Measurements from ENCODE around the gene DNAJA3. TPM values are rescaled to one million over a fixed set of nuclear protein-coding genes. Genes with fewer than 3 reads are reported as not detected.

The DNAJA3 gene
- total and polyA plus RNA-seq, 9 of the 15 experiments (the other 6 are each of a cell fraction or from before 2014, with no cell fraction given), result 8.1 to 105 (median 79.0) TPM

DNA sequence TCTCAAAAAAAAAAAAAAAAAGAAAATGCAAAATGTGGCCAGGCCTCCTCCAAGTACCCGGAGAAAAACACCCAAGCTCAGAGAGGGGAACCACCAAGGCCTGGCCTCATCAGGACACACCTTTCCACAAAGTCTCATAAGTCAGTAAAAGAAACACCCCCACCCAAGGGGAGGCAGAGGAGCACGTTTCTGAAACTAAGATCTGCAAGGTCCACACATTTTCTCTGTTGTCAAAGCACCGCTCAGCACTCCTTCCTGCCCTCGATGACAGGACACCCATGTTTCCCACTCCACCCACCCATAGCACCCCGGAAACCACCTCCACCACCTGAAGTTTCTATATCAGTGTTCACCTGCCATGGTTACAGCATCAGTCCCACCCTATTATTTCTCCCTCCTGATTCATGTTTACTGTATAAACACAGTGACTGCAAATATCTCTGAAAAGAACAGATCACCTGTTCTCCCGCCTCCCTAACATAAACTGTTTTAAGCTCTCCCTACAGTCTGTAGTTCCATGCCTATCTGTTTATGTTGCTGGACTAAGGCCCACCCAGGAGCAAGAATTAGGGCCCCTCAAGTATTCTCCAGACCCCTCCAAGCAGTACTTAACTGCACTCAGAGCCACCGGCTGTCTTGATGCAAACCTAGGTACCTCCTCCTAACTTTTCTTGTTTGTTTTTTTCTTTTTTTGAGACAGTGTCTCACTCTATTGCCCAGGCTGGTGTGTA is 11.3 kb upstream of the DNAJA3 start:
- intact Hi-C loops (cut with micrococcal nuclease) (loop anchor here (10.0 kb wide), 1 partner anchor 540 kb away; the partner anchor contains the start of gene SEC14L5), in situ Hi-C loops (cut with MboI) (no loop called here)
- FAIRE-seq, result no peak
- CTCF ChIA-PET (ENCODE audit: low intra/inter-chr PET ratio), result no interaction called here
- BruUV-seq (replicated peaks), result no TSS peak
- WGBS (ENCODE audit: insufficient coverage, low coverage, missing lambda C conversion rate), result 80% methylated on average over 6 of the region's 7 CpGs
- H3K4me2 ChIP-seq (ENCODE audit: insufficient read depth, low read length), result no peak overlapping the region
- H3K36me3 ChIP-seq (ENCODE audit: control insufficient read depth, insufficient read depth, low read length), result peaks cover 47% of the 10 kb centered on the region; the same call in 2 of the 3 replicates
- peak overlapping the region; percentile 89 to 92; a peak in 1 of 4 replicates for H3K9ac ChIP-seq (ENCODE audit: insufficient read depth in 1 of 2, low read depth in 2 of 2, low read length in 2 of 2)
- H3K9me3 ChIP-seq (replicated peaks; ENCODE audit: control insufficient read depth, insufficient read depth, low read depth, low read length), result no peaks in the 10 kb centered on the region
- H3K4me3 ChIP-seq, result no peak overlapping the region
- ATAC-seq, result no peak
- peaks cover 41% of the 10 kb centered on the region for H3K79me2 ChIP-seq (ENCODE audit: control insufficient read depth, insufficient read depth, low read length)
- 0 out of 2 replicates have a peak, but pooled peaks have one; percentile 13 for TF ChIP-seq RBFOX2 (IDR thresholded peaks at IDR 0.05; ENCODE audit: low read depth, low read length)
- no peak for TF ChIP-seq PURB (CRISPR knock-in tag; IDR thresholded peaks at IDR 0.05; ENCODE audit: low read depth)
- H4K20me1 ChIP-seq (replicated peaks; ENCODE audit: control insufficient read depth, insufficient read depth, low read length), result peaks cover 33% of the 10 kb centered on the region
- no peak overlapping the region for H2AFZ ChIP-seq (ENCODE audit: low read depth, low read length)
- H3K4me1 ChIP-seq (replicated peaks in 1 of 2; ENCODE audit: control insufficient read depth in 2 of 2, insufficient read depth in 2 of 2, low read length in 2 of 2), result peaks cover 17 to 41% of the 10 kb centered on the region in 2 experiments; a peak in 4 of 5 replicates
- DNase-seq (ENCODE audit: extremely low read depth in 1 of 4, low spot score in 3 of 4), result peak in 1 of 4 experiments; percentile 8
- no peaks in the 10 kb centered on the region for H3K27me3 ChIP-seq (ENCODE audit: control insufficient read depth in 2 of 2, insufficient read depth in 2 of 2, low read length in 2 of 2)
- no peaks in the 10 kb centered on the region for H3K9me1 ChIP-seq (ENCODE audit: control insufficient read depth, insufficient read depth, low read length)
- no peak overlapping the region for H3K27ac ChIP-seq (ENCODE audit: extremely low read depth, low read depth, low read length)
- POLR2A ChIA-PET, result interaction anchor here (0.5 to 4.2 kb wide), 6 partner anchors 10 to 224 kb away, joined by 3 to 35 read pairs (median 4); no protein-coding TSS in a partner anchor
